Effector memory CD4-positive, alpha-beta T cell (primary cell): ENCODE measurements around the gene TMEM131L.

Source experiments
- DNase-seq, 3 donors: peaks; one replicate each; pipeline ENCODE4 v3.0.0-alpha.2; 2020
- H3K27ac ChIP-seq: 2 replicates; pipeline ENCODE4 v1.7.0; 2013; ENCODE audit warnings: mild to moderate bottlenecking, low read length, moderate library complexity; ENCODE audit not compliant: insufficient read depth, poor library complexity, severe bottlenecking
- H3K27me3 ChIP-seq: replicated peaks from 2 replicates; pipeline ENCODE4 v1.7.0; 2013; ENCODE audit warnings: mild to moderate bottlenecking, low read length; ENCODE audit not compliant: insufficient read depth, control insufficient read depth, poor library complexity, severe bottlenecking
- H3K36me3 ChIP-seq: 2 replicates; pipeline ENCODE4 v1.7.0; 2013; ENCODE audit warnings: mild to moderate bottlenecking, low read length, moderate library complexity; ENCODE audit not compliant: control insufficient read depth, insufficient read depth
- H3K4me1 ChIP-seq: 2 replicates; pipeline ENCODE4 v1.7.0; 2013; ENCODE audit warnings: low read length, mild to moderate bottlenecking; ENCODE audit not compliant: control insufficient read depth, insufficient read depth, poor library complexity, severe bottlenecking
- H3K4me3 ChIP-seq: 2 replicates; pipeline ENCODE4 v1.7.0; 2013; ENCODE audit warnings: low read length, low read depth, mild to moderate bottlenecking; ENCODE audit not compliant: insufficient read depth, poor library complexity, severe bottlenecking
- H3K9me3 ChIP-seq: 2 replicates; pipeline ENCODE4 v1.7.0; 2013; ENCODE audit warnings: mild to moderate bottlenecking, low read length, moderate library complexity; ENCODE audit not compliant: control insufficient read depth

The TMEM131L gene

DNA sequence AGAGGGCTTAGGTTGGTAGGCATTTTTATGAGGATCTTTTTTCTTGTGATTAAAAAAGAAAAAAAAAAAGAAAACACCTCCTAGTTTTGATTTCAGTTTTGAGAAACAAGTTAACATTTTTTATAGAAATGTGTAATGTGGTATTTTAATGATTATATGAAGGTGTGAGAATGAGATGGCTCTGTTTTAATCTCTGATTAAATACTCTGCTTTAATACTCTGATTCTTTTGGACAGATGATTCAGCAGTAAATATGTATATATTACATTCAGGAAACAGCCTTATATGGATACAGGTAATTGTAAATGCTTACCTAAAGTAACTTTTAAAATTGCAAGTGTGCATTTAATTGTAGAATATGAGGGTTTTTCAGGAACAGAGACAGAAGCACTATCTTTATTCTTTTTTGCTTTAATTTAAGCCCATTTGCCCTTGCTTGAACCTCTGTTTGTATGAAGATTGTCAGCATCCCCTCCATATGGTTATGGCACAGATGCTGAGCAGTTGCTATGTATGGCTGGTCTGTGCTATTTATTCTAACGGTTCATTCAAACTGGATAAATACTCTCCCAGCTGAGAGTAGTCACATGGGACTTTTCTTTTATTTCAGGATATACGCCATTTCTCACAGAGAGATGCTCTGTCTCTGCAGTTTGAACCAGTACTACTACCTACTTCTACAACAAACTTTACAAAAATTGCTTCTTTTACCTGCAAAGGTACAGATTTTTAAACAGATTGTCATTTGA, 117.0 kb downstream of the TMEM131L start:
- Histone ChIP-seq H3K27ac (no peak overlapping the region), H3K4me1 (no peaks in the 10 kb centered on the region), H3K27me3 (no peaks in the 10 kb centered on the region), H3K36me3 (peaks cover 49% of the 10 kb centered on the region), H3K4me3 (no peak overlapping the region), H3K9me3 (no peaks in the 10 kb centered on the region)
- DNase-seq = no peak

- peaks cover 61% of the 10 kb centered on the region for H3K36me3 ChIP-seq
- DNase-seq = no peak
- H3K9me3 ChIP-seq = no peaks in the 10 kb centered on the region
- no peak overlapping the region for H3K27ac ChIP-seq
- no peaks in the 10 kb centered on the region for H3K27me3 ChIP-seq
- no peak overlapping the region for H3K4me3 ChIP-seq
- H3K4me1 ChIP-seq = no peaks in the 10 kb centered on the region
Measured at GRCh38 chr4:153585026-153585425, 118.9 kb downstream of the TMEM131L start.

DNA sequence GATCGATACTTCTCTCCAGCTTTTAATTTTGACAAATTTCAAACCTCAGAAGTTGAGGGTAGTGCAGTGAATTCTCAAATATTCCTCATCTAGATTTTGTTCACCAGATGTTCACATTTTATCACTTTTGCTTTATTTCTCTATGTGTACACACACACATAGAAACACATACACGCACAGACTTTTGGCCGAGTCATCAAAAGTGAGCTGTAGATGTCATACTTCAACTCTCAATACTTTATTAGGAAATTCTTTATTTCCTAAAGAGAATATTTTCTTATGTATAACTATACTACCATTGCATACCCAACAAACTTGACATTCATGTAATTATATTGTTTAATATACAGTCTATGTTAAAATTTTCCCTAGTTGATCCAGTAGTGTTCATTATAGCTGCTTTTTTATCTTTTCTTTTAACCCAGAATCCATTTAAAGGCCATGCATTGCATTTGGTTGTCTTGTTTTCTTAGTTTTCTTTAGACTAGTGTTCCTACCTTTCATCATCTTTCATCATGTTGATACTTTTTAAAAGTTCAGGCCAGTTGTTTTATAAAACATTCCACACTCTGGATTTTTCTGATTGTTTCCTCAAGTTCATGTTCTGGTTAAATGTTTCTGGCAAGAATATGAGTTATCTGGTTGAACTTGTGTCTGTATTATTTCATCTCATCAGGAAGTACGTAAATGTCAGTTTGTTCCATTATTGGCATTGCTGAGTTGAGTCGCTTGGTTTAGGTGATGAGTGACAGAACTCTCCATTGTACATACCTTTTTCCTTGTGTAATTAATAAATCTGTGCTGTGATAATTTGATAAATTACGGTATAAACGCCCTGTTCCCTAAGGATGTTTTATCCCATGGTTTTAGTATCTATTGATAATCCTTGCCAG, 123.8 kb downstream of the TMEM131L start:
- H3K9me3 ChIP-seq = no peaks in the 10 kb centered on the region
- no peak overlapping the region for H3K27ac ChIP-seq
- DNase-seq = no peak
- no peaks in the 10 kb centered on the region for H3K27me3 ChIP-seq
- H3K36me3 ChIP-seq = peaks cover 63% of the 10 kb centered on the region
- H3K4me1 ChIP-seq = no peaks in the 10 kb centered on the region
- H3K4me3 ChIP-seq = no peak overlapping the region

- no peak overlapping the region for H3K27ac ChIP-seq
- peaks cover 65% of the 10 kb centered on the region for H3K36me3 ChIP-seq
- H3K4me1 ChIP-seq = no peaks in the 10 kb centered on the region
- no peak for DNase-seq
- H3K9me3 ChIP-seq = no peaks in the 10 kb centered on the region
- no peak overlapping the region for H3K4me3 ChIP-seq
- H3K27me3 ChIP-seq = no peaks in the 10 kb centered on the region
Measured at GRCh38 chr4:153591441-153591840, 125.3 kb downstream of the TMEM131L start.

- peaks cover 68% of the 10 kb centered on the region for H3K36me3 ChIP-seq
- no peaks in the 10 kb centered on the region for H3K4me1 ChIP-seq
- H3K27me3 ChIP-seq = no peaks in the 10 kb centered on the region
- H3K4me3 ChIP-seq = no peak overlapping the region
- no peak for DNase-seq
- no peak overlapping the region for H3K27ac ChIP-seq
- no peaks in the 10 kb centered on the region for H3K9me3 ChIP-seq
Measured at GRCh38 chr4:153592064-153592463, 125.9 kb downstream of the TMEM131L start.

DNA sequence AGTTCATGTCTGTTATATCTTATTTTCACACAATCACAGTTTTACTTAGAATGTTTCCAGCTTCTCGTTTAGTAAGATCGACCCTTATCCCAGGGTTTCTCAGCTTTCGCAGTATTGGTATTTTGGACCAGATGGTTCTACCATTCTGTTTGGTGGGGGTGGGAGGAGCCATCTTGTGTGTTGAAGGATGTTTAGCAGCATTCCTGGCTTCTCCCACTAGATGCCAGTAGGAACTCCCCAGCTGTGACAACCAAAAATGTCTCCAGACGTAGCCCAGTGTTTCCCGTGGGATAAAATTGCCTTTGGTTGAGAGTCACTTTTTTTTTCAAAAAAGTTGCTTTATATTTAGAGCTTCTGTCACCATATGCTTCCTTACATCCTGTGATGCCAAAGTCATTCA, 127.0 kb downstream of the TMEM131L start:
- Histone ChIP-seq H3K36me3 (peaks cover 76% of the 10 kb centered on the region), H3K4me1 (no peaks in the 10 kb centered on the region)
- DNase-seq = no peak

DNA sequence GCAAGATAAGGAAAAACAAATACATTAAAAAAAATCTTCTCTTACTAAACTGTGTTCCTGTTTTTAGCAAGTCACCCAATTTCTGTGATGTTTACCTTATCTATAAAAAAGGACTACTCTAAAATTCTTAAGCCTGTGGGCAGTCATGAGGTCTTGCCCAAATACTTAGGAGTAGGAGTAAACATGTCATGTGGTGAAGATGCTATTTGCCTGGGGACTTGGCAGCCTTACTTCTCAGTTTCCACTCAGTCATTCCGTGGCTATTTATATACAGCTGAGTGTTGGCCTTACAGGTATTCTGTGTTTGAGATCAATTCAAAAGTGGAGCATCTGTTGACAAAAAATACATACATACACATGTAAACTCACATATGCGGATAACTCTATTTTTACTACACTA, 128.1 kb downstream of the TMEM131L start:
- no peak overlapping the region for H3K4me3 ChIP-seq
- no peak overlapping the region for H3K27ac ChIP-seq
- DNase-seq = no peak
- H3K9me3 ChIP-seq = no peaks in the 10 kb centered on the region
- no peaks in the 10 kb centered on the region for H3K4me1 ChIP-seq
- peaks cover 79% of the 10 kb centered on the region for H3K36me3 ChIP-seq
- no peaks in the 10 kb centered on the region for H3K27me3 ChIP-seq

More for the DNA sequence above, 127.0 kb downstream of the TMEM131L start:
- H3K9me3 ChIP-seq = no peaks in the 10 kb centered on the region
- no peaks in the 10 kb centered on the region for H3K27me3 ChIP-seq
- H3K27ac ChIP-seq = no peak overlapping the region
- no peak overlapping the region for H3K4me3 ChIP-seq

GRCh38 chr4:153595894-153596601, 129.9 kb downstream of the TMEM131L start:
- Histone ChIP-seq H3K4me3 (no peak overlapping the region), H3K4me1 (no peaks in the 10 kb centered on the region), H3K27me3 (no peaks in the 10 kb centered on the region), H3K36me3 (peaks cover 81% of the 10 kb centered on the region), H3K9me3 (no peaks in the 10 kb centered on the region), H3K27ac (no peak overlapping the region)
- DNase-seq = no peak

DNA sequence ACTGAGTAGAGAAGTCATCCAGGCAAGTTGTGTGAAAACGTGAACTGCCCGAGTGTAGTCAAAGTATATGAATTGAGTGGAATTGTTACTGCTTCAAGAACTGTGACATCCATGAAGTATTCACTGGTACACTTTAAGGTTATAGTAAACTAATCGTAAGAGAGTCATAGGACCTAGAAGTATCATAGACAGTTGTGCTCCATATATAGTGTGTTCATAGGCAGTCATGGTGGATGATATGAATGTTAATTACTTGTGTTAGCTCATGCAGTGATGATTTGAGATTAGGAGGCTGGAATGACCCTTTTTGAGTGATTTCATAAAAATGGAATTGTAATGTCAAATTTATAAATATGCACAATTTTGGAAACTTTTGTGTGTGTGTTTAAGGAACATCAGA, 136.6 kb downstream of the TMEM131L start:
- DNase-seq = no peak
- Histone ChIP-seq H3K27me3 (no peaks in the 10 kb centered on the region), H3K4me3 (no peak overlapping the region), H3K4me1 (no peaks in the 10 kb centered on the region), H3K27ac (no peak overlapping the region), H3K36me3 (peaks cover 85% of the 10 kb centered on the region), H3K9me3 (no peaks in the 10 kb centered on the region)
